ENCODE results near the gene ACAA1. TPM values are rescaled to one million over a fixed set of nuclear protein-coding genes. Genes with fewer than 3 reads are reported as not detected.

The ACAA1 gene, protein sequence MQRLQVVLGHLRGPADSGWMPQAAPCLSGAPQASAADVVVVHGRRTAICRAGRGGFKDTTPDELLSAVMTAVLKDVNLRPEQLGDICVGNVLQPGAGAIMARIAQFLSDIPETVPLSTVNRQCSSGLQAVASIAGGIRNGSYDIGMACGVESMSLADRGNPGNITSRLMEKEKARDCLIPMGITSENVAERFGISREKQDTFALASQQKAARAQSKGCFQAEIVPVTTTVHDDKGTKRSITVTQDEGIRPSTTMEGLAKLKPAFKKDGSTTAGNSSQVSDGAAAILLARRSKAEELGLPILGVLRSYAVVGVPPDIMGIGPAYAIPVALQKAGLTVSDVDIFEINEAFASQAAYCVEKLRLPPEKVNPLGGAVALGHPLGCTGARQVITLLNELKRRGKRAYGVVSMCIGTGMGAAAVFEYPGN
- total RNA-seq (100 to 1,000 TPM; 102 to 136 (median 117) TPM), polyA plus RNA-seq (100 to 1,000 TPM in 1 of 2 donors, 10 to 100 TPM in 1; 76.4 to 133 TPM)
- long read RNA-seq, donor 1, transcript ACAA1-202 (12 exons, 1,785 nt) = major isoform, 177 of 203 reads
- long read RNA-seq, donor 1, transcript ACAA1-203 (10 exons, 1,944 nt) = minor isoform, 5 of 203 reads
- long read RNA-seq, donor 1, partial matches to known transcripts = 4 of 203 reads
- long read RNA-seq, donor 1, other reads (novel, unspliced or antisense) = 17 of 203 reads
- long read RNA-seq, donor 2, transcript ACAA1-202 (12 exons, 1,785 nt) = major isoform, 213 of 248 reads
- long read RNA-seq, donor 2, partial matches to known transcripts = 10 of 248 reads
- long read RNA-seq, donor 2, other reads (novel, unspliced or antisense) = 20 of 248 reads
- long read RNA-seq, donor 3, transcript ACAA1-202 (12 exons, 1,785 nt) = major isoform, 507 of 592 reads
- long read RNA-seq, donor 3, transcript ACAA1-203 (10 exons, 1,944 nt) = minor isoform, 10 of 592 reads
- long read RNA-seq, donor 3, partial matches to known transcripts = 13 of 592 reads
- long read RNA-seq, donor 3, other reads (novel, unspliced or antisense) = 59 of 592 reads

DNA sequence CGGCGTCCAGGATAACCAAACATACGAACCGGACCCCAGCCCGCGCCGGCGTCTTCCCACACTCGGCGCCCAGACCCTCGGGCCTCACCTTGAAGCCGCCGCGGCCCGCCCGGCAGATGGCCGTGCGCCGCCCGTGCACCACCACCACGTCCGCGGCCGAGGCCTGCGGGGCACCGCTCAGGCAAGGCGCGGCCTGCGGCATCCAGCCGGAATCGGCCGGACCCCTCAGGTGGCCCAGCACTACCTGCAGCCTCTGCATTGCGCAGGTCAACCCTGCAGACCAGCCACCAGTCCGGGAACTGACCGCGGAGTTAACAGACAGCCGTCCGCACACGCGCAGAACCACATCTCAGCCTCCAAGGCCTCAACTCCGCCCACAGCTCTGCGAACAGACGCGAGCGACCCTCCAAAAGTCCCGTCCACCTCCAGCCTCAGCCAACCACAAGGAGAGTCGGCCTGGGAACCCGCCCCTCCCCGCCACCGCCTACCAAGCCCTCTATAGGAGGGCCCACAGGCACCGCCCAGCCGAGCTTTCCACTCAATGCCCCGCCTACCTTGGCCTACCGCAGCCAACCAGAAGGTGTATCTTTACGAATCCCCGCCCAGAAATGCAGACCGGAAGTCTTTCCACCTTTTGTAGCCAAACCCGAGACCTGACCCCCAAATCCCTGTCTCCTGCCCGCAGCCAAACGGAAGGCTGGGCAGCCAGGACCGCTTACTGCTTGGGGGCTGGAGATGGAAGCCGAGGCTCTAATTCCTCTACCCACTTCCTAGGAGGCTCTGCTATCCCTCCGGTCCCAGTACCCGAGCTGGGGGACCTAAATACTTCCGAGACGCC is at the start of gene ACAA1:
Gene ACAA1 (minus strand): TSS at position 351 of the 838 bp plus-strand sequence. CDS start 92 bp downstream, at position 259.
- ATAC-seq (peak; percentile 96 to 98 (median 98)), DNase-seq (peak; percentile 99 to 100)
- Histone ChIP-seq H3K27me3 (no peaks in the 10 kb centered on the region), H3K4me3 (peak within 1 kb of the TSS; percentile 63 to 100 (median 94)), H3K27ac (peak within 1 kb of the TSS; percentile 86 to 97 (median 94)), H3K9me3 (no peaks in the 10 kb centered on the region), H3K36me3 (peaks cover 0 to 54% (median 29%) of the 10 kb centered on the region in 9 donors), H3K4me1 (peaks cover 8 to 58% (median 42%) of the 10 kb centered on the region in 9 donors)
- intact Hi-C loops (cut with DNase I) = loop anchor here in 7 of 10 donors (1.0 to 10.0 kb wide), 6 partner anchors 28 to 348 kb away; partner anchors contain the start of genes OXSR1 (in 5 of the 7), ACVR2B (in 2 of the 7) and XYLB (in 2 of the 7)
- 0% methylated on average over 57 to 66 of the region's 66 CpGs for whole genome bisulfite sequencing, 2 donors
- TF ChIP-seq, protein P1, sequence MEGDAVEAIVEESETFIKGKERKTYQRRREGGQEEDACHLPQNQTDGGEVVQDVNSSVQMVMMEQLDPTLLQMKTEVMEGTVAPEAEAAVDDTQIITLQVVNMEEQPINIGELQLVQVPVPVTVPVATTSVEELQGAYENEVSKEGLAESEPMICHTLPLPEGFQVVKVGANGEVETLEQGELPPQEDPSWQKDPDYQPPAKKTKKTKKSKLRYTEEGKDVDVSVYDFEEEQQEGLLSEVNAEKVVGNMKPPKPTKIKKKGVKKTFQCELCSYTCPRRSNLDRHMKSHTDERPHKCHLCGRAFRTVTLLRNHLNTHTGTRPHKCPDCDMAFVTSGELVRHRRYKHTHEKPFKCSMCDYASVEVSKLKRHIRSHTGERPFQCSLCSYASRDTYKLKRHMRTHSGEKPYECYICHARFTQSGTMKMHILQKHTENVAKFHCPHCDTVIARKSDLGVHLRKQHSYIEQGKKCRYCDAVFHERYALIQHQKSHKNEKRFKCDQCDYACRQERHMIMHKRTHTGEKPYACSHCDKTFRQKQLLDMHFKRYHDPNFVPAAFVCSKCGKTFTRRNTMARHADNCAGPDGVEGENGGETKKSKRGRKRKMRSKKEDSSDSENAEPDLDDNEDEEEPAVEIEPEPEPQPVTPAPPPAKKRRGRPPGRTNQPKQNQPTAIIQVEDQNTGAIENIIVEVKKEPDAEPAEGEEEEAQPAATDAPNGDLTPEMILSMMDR (IDR thresholded peaks at IDR 0.05) = peak in 3 of 9 donors; percentile 3 to 20 (median 9)

DNA sequence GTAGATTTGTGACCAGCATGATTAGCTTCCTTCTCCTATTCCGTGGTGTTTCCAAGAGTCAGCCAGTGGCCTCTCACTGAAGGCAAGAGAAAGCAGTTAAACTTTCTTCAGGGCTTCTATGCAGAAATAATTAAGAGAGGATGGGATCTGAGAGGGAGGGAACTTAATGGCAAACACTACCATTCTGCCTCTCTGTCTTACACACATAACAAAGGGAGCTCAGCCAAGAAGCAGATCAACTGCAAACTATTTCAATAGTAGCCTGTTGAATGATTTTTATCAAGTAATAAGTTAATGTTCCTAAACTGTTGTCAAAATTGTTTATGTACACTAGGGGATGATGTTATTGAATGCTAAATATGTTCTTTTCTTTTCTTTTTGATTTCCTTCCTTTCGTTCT is 40.3 kb upstream of the ACAA1 start:
- no peaks in the 10 kb centered on the region for H3K9me3 ChIP-seq
- TF ChIP-seq, protein P1 (IDR thresholded peaks at IDR 0.05) = no peak
- peaks cover 0 to 10% (median 0%) of the 10 kb centered on the region in 9 donors for H3K36me3 ChIP-seq
- WGBS, 2 donors = 45 to 50% methylated on average over 2 of the region's 2 CpGs
- no peak overlapping the region for H3K27ac ChIP-seq
- no peak overlapping the region for H3K4me3 ChIP-seq
- ATAC-seq (no peak), DNase-seq (no peak)
- H3K4me1 ChIP-seq = peaks cover 0 to 29% (median 6%) of the 10 kb centered on the region in 9 donors
- intact Hi-C loops (cut with DNase I) = no loop called here
- no peaks in the 10 kb centered on the region for H3K27me3 ChIP-seq

DNA sequence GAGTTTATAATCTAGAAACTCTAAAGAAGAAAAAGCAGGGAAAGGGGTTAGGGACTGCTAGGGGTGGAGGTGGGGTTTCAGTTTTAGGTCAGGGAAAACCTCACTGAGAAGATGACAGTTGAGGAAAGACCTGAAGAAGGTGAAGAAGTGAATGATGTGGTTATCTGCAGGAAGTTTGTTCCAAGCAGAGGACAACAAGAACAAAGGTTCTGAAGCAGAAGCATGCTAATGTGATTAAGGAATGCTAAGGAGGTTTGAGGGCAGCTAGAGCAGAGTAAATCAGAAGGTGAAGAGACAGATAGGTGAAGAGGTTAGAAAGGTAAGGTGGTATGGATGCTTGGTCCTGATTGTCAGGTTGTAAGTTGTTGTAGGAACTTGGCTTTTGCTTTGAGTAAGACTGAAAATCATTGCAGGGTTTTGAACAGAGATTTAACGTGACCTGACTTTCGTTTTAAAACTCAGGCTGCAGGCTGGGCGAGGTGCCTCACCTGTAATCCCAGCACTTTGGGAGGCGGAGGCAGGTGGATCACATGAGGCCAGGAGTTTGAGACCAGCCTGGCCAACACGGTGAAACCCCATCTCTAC is 37.0 kb upstream of the ACAA1 start:
- Histone ChIP-seq H3K4me1 (peaks cover 0 to 41% (median 5%) of the 10 kb centered on the region in 9 donors), H3K27ac (no peak overlapping the region), H3K9me3 (no peaks in the 10 kb centered on the region), H3K27me3 (no peaks in the 10 kb centered on the region), H3K4me3 (no peak overlapping the region), H3K36me3 (peaks cover 0 to 7% (median 0%) of the 10 kb centered on the region in 9 donors)
- intact Hi-C loops (cut with DNase I) = no loop called here
- WGBS, 2 donors = 91 to 93% methylated on average over 5 of the region's 5 CpGs
- TF ChIP-seq, protein P1 (IDR thresholded peaks at IDR 0.05) = no peak
- no peak for DNase-seq
- ATAC-seq = no peak
